Epithelial cell of proximal tubule (primary cell): ENCODE data around the gene HMOX1. TPM values are rescaled to one million over a fixed set of nuclear protein-coding genes. Genes with fewer than 3 reads are reported as not detected.
"Not testable (repeated sequence)": the region's sequence is repeated elsewhere in the genome, so short reads cannot be mapped to it uniquely, and the experiment has no call there.

ENCODE experiments used
- DNase-seq: peaks from one replicate; pipeline ENCODE4 v3.0.0-alpha.2; 2011; ENCODE audit warnings: low read depth
- H3K4me3 ChIP-seq: 2 replicates; pipeline ENCODE4 v1.5.1; 2011; ENCODE audit warnings: low read depth, mild to moderate bottlenecking, low read length
- CTCF ChIP-seq: conservative IDR thresholded peaks from 2 replicates; pipeline ENCODE4 v1.5.1; 2012; ENCODE audit warnings: low read depth, mild to moderate bottlenecking, low read length
- total RNA-seq: library from RNA; depleted of rRNA; stranded (reverse); fragments of >200 nt; gene quantifications from 2 replicates; pipeline ENCODE4 v1.2.3, GENCODE V29; 2015

HMOX1 gene
- total RNA-seq, 1 donor from 2014 or later = 21.8 TPM

- TF ChIP-seq CTCF = no peak
- no peak overlapping the region for H3K4me3 ChIP-seq
These were observed 19.8 kb upstream of the HMOX1 start for GRCh38 chr22:35361001-35361558.

GRCh38 chr22:35363566-35364086, 17.3 kb upstream of the HMOX1 start:
- H3K4me3 ChIP-seq = no peak overlapping the region
- DNase-seq = no peak
- TF ChIP-seq CTCF = no peak

More at GRCh38 chr22:35361001-35361558, 19.8 kb upstream of the HMOX1 start:
- DNase-seq = no peak

GRCh38 chr22:35364230-35364629, 16.7 kb upstream of the HMOX1 start:
- DNase-seq = not testable (repeated sequence)

DNA sequence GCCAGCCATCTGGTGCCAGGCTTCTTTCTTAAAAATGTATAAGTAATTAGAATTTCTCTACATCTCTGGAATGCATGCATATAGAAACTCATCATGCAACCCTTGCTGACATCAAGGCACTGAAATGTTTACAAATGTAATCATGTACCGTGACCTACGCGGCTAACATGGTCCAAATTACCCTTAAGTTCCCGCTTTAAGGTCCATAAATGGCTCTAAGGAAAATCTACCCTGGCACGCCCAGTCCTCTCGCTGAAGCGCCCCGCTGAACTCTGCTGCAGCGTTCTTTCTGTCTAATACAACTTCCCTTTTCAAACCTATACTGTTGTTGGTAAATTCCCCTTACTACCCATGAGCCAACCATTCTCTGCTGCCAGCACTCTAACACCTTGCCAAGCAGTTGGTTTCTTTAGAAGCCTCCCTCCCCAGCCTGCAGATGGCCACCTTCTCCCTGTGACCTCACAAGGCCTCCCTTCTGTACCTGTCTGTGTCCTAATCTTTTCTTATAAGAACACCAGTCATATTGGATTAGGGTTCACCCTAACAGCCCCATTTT, 13.5 kb upstream of the HMOX1 start:
- DNase-seq = no peak
- TF ChIP-seq CTCF = no peak
- no peak overlapping the region for H3K4me3 ChIP-seq

More at GRCh38 chr22:35364230-35364629, 16.7 kb upstream of the HMOX1 start:
- not testable (repeated sequence) for H3K4me3 ChIP-seq

DNA sequence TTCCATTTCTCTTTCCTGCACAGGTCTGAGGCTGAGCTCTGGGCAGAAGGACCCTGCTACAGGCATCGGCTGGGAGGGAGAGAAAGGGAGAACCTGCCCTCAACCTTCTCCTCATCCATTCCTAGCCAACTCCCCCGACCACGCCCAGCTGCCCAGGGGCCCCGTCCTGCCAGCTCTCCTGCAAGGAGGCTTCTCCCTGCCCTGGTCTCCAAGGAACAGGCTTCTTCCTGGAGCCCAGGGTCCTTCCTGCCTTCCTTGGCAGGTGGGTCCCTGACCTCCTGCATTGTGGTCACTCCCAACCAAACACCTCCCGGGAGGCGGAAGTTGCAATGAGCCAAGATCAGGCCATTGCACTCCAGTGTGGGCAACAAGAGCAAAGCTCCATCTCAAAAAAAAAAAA, 12.5 kb upstream of the HMOX1 start:
- no peak for TF ChIP-seq CTCF
- H3K4me3 ChIP-seq = no peak overlapping the region
- no peak for DNase-seq

- no peak for TF ChIP-seq CTCF
- DNase-seq = no peak
- no peak overlapping the region for H3K4me3 ChIP-seq
These were observed 10.9 kb upstream of the HMOX1 start for GRCh38 chr22:35369996-35370395.

GRCh38 chr22:35373781-35374180, 7.1 kb upstream of the HMOX1 start:
- TF ChIP-seq CTCF = no peak
- no peak overlapping the region for H3K4me3 ChIP-seq
- no peak for DNase-seq
